ENCODE data around the gene POMGNT2. TPM values are rescaled to one million over a fixed set of nuclear protein-coding genes. Genes with fewer than 3 reads are reported as not detected.
"Not testable (repeated sequence)": the region's sequence is repeated elsewhere in the genome, so short reads cannot be mapped to it uniquely, and the experiment has no call there.

Gene POMGNT2
- total RNA-seq, 2 experiments from 2014 or later = 6.8 to 8.4 TPM

DNA sequence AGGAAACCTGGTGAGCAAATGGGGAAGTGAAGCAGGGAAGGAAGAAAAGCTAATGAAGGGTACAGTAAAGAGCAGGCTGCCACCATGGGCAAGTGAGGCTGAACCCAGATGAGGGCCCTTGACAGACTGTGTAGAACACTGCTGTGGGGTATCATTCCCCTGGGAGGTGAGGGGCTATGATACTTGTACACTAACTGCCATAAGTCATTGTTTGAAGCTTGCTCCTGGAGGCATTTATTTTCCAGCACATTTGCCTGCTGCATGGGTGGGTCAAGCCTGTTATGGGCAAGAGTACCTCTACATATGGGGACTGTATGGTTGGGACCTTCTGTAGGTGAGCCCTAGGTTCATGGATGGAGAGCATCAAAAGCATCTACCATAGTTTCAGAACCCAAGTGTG, 57.4 kb downstream of the POMGNT2 start:
- DNase-seq (no peak), ATAC-seq (ENCODE audit: poor library complexity) (no peak)
- intact Hi-C loops (cut with DNase I, micrococcal nuclease) = no loop called here
- ChIA-PET POLR2A (no interaction called here), CTCF (no interaction called here)
- no peak overlapping the region for H3K4me3 ChIP-seq (ENCODE audit: low read length)
- H3K27ac Mint-ChIP-seq = no peak overlapping the region
- H3K9me3 ChIP-seq (ENCODE audit: control insufficient read depth in 1 of 2, insufficient read depth in 1 of 2, low read length in 2 of 2) = peaks cover 18 to 41% of the 10 kb centered on the region in 2 experiments
- peaks cover 37% of the 10 kb centered on the region for H3K36me3 Mint-ChIP-seq (ENCODE audit: low read depth)
- H3K27me3 ChIP-seq (ENCODE audit: control insufficient read depth in 1 of 2, insufficient read depth in 2 of 2, low read length in 2 of 2) = no peaks in the 10 kb centered on the region
- no peak overlapping the region for H3K4me3 Mint-ChIP-seq
- H3K9me3 Mint-ChIP-seq = peaks cover 30% of the 10 kb centered on the region
- TF ChIP-seq, protein P1, sequence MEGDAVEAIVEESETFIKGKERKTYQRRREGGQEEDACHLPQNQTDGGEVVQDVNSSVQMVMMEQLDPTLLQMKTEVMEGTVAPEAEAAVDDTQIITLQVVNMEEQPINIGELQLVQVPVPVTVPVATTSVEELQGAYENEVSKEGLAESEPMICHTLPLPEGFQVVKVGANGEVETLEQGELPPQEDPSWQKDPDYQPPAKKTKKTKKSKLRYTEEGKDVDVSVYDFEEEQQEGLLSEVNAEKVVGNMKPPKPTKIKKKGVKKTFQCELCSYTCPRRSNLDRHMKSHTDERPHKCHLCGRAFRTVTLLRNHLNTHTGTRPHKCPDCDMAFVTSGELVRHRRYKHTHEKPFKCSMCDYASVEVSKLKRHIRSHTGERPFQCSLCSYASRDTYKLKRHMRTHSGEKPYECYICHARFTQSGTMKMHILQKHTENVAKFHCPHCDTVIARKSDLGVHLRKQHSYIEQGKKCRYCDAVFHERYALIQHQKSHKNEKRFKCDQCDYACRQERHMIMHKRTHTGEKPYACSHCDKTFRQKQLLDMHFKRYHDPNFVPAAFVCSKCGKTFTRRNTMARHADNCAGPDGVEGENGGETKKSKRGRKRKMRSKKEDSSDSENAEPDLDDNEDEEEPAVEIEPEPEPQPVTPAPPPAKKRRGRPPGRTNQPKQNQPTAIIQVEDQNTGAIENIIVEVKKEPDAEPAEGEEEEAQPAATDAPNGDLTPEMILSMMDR (IDR thresholded peaks at IDR 0.05) = no peak
- no peaks in the 10 kb centered on the region for H3K36me3 ChIP-seq (ENCODE audit: insufficient read depth, low read length)
- H3K4me1 Mint-ChIP-seq (ENCODE audit: low read depth) = no peaks in the 10 kb centered on the region
- H3K4me1 ChIP-seq (ENCODE audit: insufficient read depth, low read length) = no peaks in the 10 kb centered on the region
- no peak overlapping the region for H3K27ac ChIP-seq (ENCODE audit: low read depth in 1 of 2, low read length in 2 of 2)
- no peaks in the 10 kb centered on the region for H3K27me3 Mint-ChIP-seq

DNA sequence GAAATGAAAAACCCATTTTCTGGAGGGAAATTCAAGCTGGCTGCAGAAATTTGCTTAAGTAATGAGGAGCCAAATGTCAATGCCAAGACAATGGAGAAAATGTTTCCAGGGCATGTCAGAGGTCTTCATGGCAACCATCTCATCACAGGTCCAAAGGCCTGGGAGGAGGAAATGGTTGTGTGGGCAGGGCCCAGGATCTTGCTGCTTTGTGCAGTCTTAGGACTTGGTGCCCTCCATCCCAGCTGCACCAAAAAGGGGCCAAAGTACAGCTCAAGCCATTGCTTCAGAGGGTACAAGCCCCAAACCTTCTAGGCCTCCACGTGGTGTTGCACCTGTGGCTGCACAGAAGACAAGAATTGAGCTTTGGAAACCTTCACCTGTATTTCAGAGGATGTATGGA, 59.3 kb downstream of the POMGNT2 start:
- Mint-ChIP-seq H3K9me3 (peaks cover 22% of the 10 kb centered on the region), H3K4me3 (no peak overlapping the region), H3K36me3 (ENCODE audit: low read depth) (peaks cover 32% of the 10 kb centered on the region), H3K27me3 (no peaks in the 10 kb centered on the region), H3K27ac (no peak overlapping the region), H3K4me1 (ENCODE audit: low read depth) (no peaks in the 10 kb centered on the region)
- DNase-seq (no peak), ATAC-seq (ENCODE audit: poor library complexity) (no peak)
- TF ChIP-seq, protein P1 (IDR thresholded peaks at IDR 0.05) = no peak
- CTCF ChIA-PET = no interaction called here
- Histone ChIP-seq H3K9me3 (ENCODE audit: control insufficient read depth in 1 of 2, insufficient read depth in 1 of 2, low read length in 2 of 2) (peaks cover 14 to 38% of the 10 kb centered on the region in 2 experiments), H3K36me3 (ENCODE audit: insufficient read depth, low read length) (no peaks in the 10 kb centered on the region), H3K4me1 (ENCODE audit: insufficient read depth, low read length) (no peaks in the 10 kb centered on the region), H3K27ac (ENCODE audit: low read depth in 1 of 2, low read length in 2 of 2) (no peak overlapping the region), H3K4me3 (ENCODE audit: low read length) (no peak overlapping the region), H3K27me3 (ENCODE audit: control insufficient read depth in 1 of 2, insufficient read depth in 2 of 2, low read length in 2 of 2) (no peaks in the 10 kb centered on the region)
- intact Hi-C loops (cut with DNase I, micrococcal nuclease) = no loop called here
- POLR2A ChIA-PET = no interaction called here

DNA sequence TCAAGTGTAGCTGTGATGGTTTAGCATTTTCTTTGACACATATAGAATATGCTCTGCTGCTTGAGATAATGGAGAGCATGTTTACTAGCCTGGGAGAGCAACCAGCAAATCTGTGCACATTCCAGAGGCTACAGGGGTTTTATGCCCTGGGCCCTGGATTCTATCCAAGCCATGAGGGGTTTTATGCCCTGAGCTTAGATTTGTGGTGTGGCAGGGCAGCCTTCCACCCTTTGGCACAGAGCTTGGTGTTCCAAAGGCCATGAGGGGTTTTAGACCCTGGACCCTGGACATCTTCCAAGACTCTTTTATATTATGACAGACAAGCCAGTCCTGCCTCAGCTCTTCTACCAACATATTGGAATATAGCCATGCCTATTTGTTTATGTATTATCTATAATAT, 60.8 kb downstream of the POMGNT2 start:
- DNase-seq; H3K27ac Mint-ChIP-seq; ATAC-seq (ENCODE audit: poor library complexity); H3K36me3 ChIP-seq (ENCODE audit: insufficient read depth, low read length); H3K4me3 ChIP-seq (ENCODE audit: low read length); H3K27ac ChIP-seq (ENCODE audit: low read depth in 1 of 2, low read length in 2 of 2); H3K4me3 Mint-ChIP-seq; intact Hi-C loops (cut with DNase I, micrococcal nuclease); CTCF ChIA-PET; H3K27me3 Mint-ChIP-seq; H3K4me1 ChIP-seq (ENCODE audit: insufficient read depth, low read length); H3K27me3 ChIP-seq (ENCODE audit: control insufficient read depth in 1 of 2, insufficient read depth in 2 of 2, low read length in 2 of 2); H3K4me1 Mint-ChIP-seq (ENCODE audit: low read depth); POLR2A ChIA-PET: not testable (repeated sequence)
- peaks cover 18% of the 10 kb centered on the region for H3K9me3 Mint-ChIP-seq
- peaks cover 14 to 25% of the 10 kb centered on the region in 2 experiments for H3K9me3 ChIP-seq (ENCODE audit: control insufficient read depth in 1 of 2, insufficient read depth in 1 of 2, low read length in 2 of 2)
- peaks cover 23% of the 10 kb centered on the region for H3K36me3 Mint-ChIP-seq (ENCODE audit: low read depth)

DNA sequence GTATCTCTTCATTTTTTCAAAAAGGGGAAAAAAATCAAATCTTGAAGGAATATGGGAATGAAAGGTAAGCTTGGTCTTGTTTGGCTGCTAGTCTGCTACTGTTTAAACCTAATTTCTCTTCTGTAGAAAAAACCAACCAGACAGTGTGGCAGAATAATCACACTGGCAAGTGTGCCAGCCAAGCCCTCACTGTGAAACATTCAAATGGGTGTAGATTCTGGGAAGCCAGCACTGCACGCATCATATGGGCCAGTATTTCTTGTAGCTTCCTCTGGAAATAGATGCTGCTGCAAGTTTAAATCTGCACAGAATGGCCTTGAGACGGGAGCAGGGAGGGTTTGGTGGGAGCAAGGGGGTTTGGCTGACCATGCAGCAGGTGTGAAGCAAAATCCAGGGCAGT, 62.1 kb downstream of the POMGNT2 start:
- Histone ChIP-seq H3K4me3 (ENCODE audit: low read length) (no peak overlapping the region), H3K27ac (ENCODE audit: low read depth in 1 of 2, low read length in 2 of 2) (no peak overlapping the region), H3K4me1 (ENCODE audit: insufficient read depth, low read length) (no peaks in the 10 kb centered on the region), H3K9me3 (ENCODE audit: control insufficient read depth in 1 of 2, insufficient read depth in 1 of 2, low read length in 2 of 2) (peaks cover 13 to 14% of the 10 kb centered on the region in 2 experiments), H3K27me3 (ENCODE audit: control insufficient read depth in 1 of 2, insufficient read depth in 2 of 2, low read length in 2 of 2) (no peaks in the 10 kb centered on the region), H3K36me3 (ENCODE audit: insufficient read depth, low read length) (no peaks in the 10 kb centered on the region)
- ChIA-PET POLR2A (no interaction called here), CTCF (no interaction called here)
- H3K27ac Mint-ChIP-seq = no peak overlapping the region
- intact Hi-C loops (cut with DNase I, micrococcal nuclease) = no loop called here
- TF ChIP-seq, protein P1 (IDR thresholded peaks at IDR 0.05) = no peak
- peaks cover 12% of the 10 kb centered on the region for H3K9me3 Mint-ChIP-seq
- peaks cover 2% of the 10 kb centered on the region for H3K4me1 Mint-ChIP-seq (ENCODE audit: low read depth)
- ATAC-seq (ENCODE audit: poor library complexity) (no peak), DNase-seq (no peak)
- H3K36me3 Mint-ChIP-seq (ENCODE audit: low read depth) = peaks cover 11% of the 10 kb centered on the region
- H3K4me3 Mint-ChIP-seq = no peak overlapping the region
- no peaks in the 10 kb centered on the region for H3K27me3 Mint-ChIP-seq
